Measurements from ENCODE around the gene JAKMIP2. TPM values are rescaled to one million over a fixed set of nuclear protein-coding genes. Genes with fewer than 3 reads are reported as not detected.

Gene JAKMIP2
- total and polyA plus RNA-seq, 7 donors: 0.01 to 0.08 (median 0.06) TPM; not detected in 2

DNA sequence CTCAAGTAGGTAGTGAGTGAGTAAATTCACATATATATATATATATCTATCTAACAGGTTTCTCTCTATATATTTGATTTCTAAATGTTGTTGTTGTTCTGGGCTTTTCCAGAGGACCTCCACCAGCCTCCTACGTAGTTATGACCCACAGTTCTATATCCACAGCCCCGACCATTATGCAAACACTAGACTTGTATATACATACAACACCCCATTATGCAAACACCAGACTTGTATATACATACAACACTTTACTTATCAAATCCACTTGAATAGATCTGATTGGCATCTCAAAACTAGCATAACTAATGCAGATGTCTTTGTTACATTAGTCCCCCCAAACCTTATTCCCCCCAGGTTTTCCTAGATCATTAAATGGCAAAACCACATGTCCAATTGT, 108.7 kb downstream of the JAKMIP2 start:
- Histone ChIP-seq H3K36me3 (ENCODE audit: insufficient read depth in 1 of 2, low read depth in 1 of 2) (no peaks in the 10 kb centered on the region), H3K27ac (no peak overlapping the region), H3K27me3 (ENCODE audit: insufficient read depth in 3 of 3, low read length in 2 of 3) (no peaks in the 10 kb centered on the region), H3K4me1 (no peaks in the 10 kb centered on the region), H3K9me3 (no peaks in the 10 kb centered on the region), H3K4me3 (no peak overlapping the region)
- intact Hi-C loops (cut with DNase I): no loop called here
- 86 to 90% (median 86%) methylated on average over 2 of the region's 2 CpGs for WGBS, 3 donors
- TF ChIP-seq, protein P1, sequence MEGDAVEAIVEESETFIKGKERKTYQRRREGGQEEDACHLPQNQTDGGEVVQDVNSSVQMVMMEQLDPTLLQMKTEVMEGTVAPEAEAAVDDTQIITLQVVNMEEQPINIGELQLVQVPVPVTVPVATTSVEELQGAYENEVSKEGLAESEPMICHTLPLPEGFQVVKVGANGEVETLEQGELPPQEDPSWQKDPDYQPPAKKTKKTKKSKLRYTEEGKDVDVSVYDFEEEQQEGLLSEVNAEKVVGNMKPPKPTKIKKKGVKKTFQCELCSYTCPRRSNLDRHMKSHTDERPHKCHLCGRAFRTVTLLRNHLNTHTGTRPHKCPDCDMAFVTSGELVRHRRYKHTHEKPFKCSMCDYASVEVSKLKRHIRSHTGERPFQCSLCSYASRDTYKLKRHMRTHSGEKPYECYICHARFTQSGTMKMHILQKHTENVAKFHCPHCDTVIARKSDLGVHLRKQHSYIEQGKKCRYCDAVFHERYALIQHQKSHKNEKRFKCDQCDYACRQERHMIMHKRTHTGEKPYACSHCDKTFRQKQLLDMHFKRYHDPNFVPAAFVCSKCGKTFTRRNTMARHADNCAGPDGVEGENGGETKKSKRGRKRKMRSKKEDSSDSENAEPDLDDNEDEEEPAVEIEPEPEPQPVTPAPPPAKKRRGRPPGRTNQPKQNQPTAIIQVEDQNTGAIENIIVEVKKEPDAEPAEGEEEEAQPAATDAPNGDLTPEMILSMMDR (IDR thresholded peaks at IDR 0.05): no peak
- DNase-seq: no peak
- ATAC-seq: no peak

DNA sequence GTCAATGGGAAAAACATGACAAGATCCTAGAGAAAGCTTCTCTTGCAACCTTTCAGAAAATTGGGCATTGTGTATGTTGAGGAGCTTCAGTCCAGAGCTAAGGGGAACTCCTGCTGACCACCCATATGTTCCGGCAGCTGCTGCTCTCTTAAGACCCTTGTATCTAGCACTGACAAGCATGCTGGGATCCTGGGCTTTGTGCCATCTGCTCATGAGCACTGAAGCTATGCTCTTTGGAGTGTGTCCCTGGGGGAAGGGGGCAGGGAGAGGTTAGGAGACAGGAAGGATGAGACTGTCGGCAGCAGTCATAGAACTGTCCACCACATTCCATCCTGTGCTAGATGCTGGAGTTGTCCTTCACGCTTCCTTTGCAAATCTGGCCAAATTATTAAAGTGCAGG, 109.3 kb downstream of the JAKMIP2 start:
- intact Hi-C loops (cut with DNase I): no loop called here
- no peak overlapping the region for H3K27ac ChIP-seq
- H3K27me3 ChIP-seq (ENCODE audit: insufficient read depth in 3 of 3, low read length in 2 of 3): no peaks in the 10 kb centered on the region
- TF ChIP-seq, protein P1 (IDR thresholded peaks at IDR 0.05): no peak
- DNase-seq: no peak
- H3K4me3 ChIP-seq: no peak overlapping the region
- no peaks in the 10 kb centered on the region for H3K4me1 ChIP-seq
- ATAC-seq: no peak
- WGBS, 3 donors: 12 to 31% (median 17%) methylated on average over 3 of the region's 3 CpGs
- no peaks in the 10 kb centered on the region for H3K36me3 ChIP-seq (ENCODE audit: insufficient read depth in 1 of 2, low read depth in 1 of 2)
- H3K9me3 ChIP-seq: no peaks in the 10 kb centered on the region

DNA sequence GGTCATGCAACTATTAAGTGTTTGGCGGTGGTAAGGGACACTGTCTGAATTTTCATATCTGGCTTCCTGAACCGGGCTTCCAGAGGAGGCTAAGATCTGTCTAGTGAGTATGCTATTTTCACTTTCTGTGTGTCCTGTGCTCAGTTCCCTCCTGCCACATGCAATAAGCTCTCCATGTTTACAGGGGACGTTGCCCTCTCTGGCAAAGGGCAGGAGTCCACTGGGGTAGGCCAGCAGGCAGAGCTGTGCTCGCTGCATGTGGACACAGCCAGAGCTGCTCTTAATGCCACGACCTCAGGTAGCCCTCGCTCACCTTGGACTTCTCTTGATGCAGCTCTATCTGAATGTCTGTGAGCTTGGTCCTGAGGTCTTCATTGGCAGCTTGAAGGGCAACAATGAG, 111.2 kb downstream of the JAKMIP2 start:
- TF ChIP-seq, protein P1 (IDR thresholded peaks at IDR 0.05): no peak
- Histone ChIP-seq H3K9me3 (no peaks in the 10 kb centered on the region), H3K4me1 (no peaks in the 10 kb centered on the region), H3K27ac (no peak overlapping the region), H3K27me3 (ENCODE audit: insufficient read depth in 3 of 3, low read length in 2 of 3) (no peaks in the 10 kb centered on the region), H3K36me3 (ENCODE audit: insufficient read depth in 1 of 2, low read depth in 1 of 2) (no peaks in the 10 kb centered on the region), H3K4me3 (no peak overlapping the region)
- intact Hi-C loops (cut with DNase I): no loop called here
- no peak for DNase-seq
- no peak for ATAC-seq
- 89 to 90% (median 90%) methylated on average over 6 of the region's 6 CpGs for WGBS, 3 donors

DNA sequence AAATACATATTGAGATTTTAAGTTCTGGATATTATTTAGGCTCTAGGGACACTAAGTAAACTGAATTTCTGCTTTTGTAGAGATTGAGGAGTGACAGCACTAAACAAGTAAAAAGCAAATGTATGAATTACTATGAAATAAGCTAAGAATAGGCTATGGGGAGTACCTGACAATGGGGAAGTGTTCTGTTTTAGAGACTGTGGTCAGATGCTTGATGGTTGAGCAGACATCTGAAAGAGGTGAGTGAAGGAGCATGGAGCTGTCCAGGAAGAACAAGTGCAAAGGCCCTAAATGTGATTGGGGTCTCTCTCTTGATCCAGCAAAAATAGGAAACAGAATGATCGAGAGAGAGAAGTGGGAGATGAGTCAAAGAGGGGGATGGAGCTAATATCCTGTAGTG, 111.7 kb downstream of the JAKMIP2 start:
- DNase-seq (no peak), ATAC-seq (no peak)
- WGBS, 3 donors: 74 to 86% (median 82%) methylated on average over 1 of the region's 1 CpG
- H3K4me3 ChIP-seq: no peak overlapping the region
- intact Hi-C loops (cut with DNase I): no loop called here
- H3K36me3 ChIP-seq (ENCODE audit: insufficient read depth in 1 of 2, low read depth in 1 of 2): no peaks in the 10 kb centered on the region
- H3K27ac ChIP-seq: no peak overlapping the region
- H3K27me3 ChIP-seq (ENCODE audit: insufficient read depth in 3 of 3, low read length in 2 of 3): no peaks in the 10 kb centered on the region
- TF ChIP-seq, protein P1 (IDR thresholded peaks at IDR 0.05): no peak
- H3K9me3 ChIP-seq: no peaks in the 10 kb centered on the region
- H3K4me1 ChIP-seq: no peaks in the 10 kb centered on the region

DNA sequence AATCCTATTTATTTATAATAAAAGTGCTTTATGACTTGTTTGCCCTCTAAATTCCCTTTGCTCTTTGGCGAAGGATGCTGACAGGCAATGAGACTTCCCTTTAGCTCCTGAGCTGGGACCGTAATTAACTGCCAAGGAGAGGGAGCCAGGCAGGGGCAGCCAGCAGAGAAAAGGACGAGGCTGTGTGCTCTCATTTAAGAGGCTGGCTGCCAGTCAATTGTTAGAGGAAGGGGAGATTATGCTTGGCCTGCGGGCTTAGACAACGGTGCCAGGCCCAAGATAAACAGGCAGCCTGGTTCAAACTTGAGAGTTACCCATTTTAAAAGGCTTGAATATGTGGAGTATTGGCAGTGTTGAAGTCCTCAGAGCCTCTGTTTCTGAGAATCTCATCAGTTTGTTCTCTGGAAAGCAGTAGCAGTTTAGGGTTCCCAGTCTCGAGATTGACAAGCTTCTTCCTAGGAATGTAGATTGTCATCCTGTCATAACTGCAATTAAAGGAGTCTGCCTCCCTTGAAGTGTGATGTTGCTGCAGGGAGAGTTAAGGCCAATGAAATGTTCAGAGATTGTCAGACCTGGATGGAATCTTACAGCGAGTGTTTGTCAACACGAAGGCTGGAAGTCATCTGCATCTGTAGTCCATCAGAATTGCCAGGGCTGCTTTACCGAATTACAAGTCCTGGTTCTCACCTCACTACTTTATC, 113.2 kb downstream of the JAKMIP2 start:
- ATAC-seq (no peak), DNase-seq (no peak)
- WGBS, 3 donors: 38 to 43% (median 42%) methylated on average over 9 of the region's 9 CpGs

More for the DNA sequence above, 113.2 kb downstream of the JAKMIP2 start:
- TF ChIP-seq, protein P1 (IDR thresholded peaks at IDR 0.05): no peak
- H3K4me3 ChIP-seq: no peak overlapping the region
- no peaks in the 10 kb centered on the region for H3K4me1 ChIP-seq
- no peak overlapping the region for H3K27ac ChIP-seq
- no peaks in the 10 kb centered on the region for H3K36me3 ChIP-seq (ENCODE audit: insufficient read depth in 1 of 2, low read depth in 1 of 2)
- intact Hi-C loops (cut with DNase I): no loop called here
- no peaks in the 10 kb centered on the region for H3K9me3 ChIP-seq
- H3K27me3 ChIP-seq (ENCODE audit: insufficient read depth in 3 of 3, low read length in 2 of 3): no peaks in the 10 kb centered on the region

Data from psoas muscle (tissue), 8 donors.